HEK293 (cell line): ENCODE measurements around the gene ZMYND10.

Experiments used
- CTCF ChIA-PET: fragments of 350-600 bp; formaldehyde crosslinking; extraction: SDS; loops from one replicate; lab custom pipeline; 2021; ENCODE audit warnings: antibody characterized with exemption; lab: Yijun Ruan, JAX
- POLR2A ChIA-PET: fragments of 300-600 bp; formaldehyde crosslinking; extraction: SDS; loops from one replicate; lab custom pipeline; 2020; ENCODE audit warnings: antibody characterized with exemption, inconsistent platforms; lab: Yijun Ruan, JAX
- H3K27ac ChIP-seq: fragments of 200-500 bp; sonication (Bioruptor generic); 2 replicates; pipeline ENCODE4 v1.5.1; 2014; ENCODE audit warnings: low read depth, low read length, control low read depth, inconsistent platforms; ENCODE audit errors: extremely low read depth
- H3K36me3 ChIP-seq, 2 experiments: fragments of 200-500 bp in 1 of 2; sonication (Bioruptor generic) in 1 of 2; 1 replicate in 1 of 2; 2 replicates in 1 of 2; pipeline ENCODE4 v1.5.1; 2014 to 2017; ENCODE audit warnings: inconsistent platforms in 2 of 2, low read length in 2 of 2; ENCODE audit not compliant: control insufficient read depth in 2 of 2, insufficient read depth in 1 of 2
- H3K4me1 ChIP-seq: fragments of 200-500 bp; sonication (Bioruptor generic); 2 replicates; pipeline ENCODE4 v1.5.1; 2014; ENCODE audit warnings: mild to moderate bottlenecking, low read length, inconsistent platforms; ENCODE audit not compliant: control insufficient read depth, insufficient read depth
- H3K4me3 ChIP-seq: 2 replicates; pipeline ENCODE4 v1.5.1; 2011; ENCODE audit warnings: low read depth, mild to moderate bottlenecking, control low read depth, low read length, moderate library complexity
- H3K9me3 ChIP-seq: fragments of 200-500 bp; sonication (Bioruptor generic); 2 replicates; pipeline ENCODE4 v1.5.1; 2014; ENCODE audit warnings: low read depth, low read length, inconsistent platforms; ENCODE audit not compliant: control insufficient read depth, insufficient read depth
- EGR2 ChIP-seq: fragments of 450-650 bp; formaldehyde crosslinking; IDR thresholded peaks from 2 replicates; pipeline ENCODE4 v1.5.1; 2016; ENCODE audit warnings: low read depth, missing biosample characterization, missing genetic modification characterization
- GLIS1 ChIP-seq: fragments of 450-650 bp; formaldehyde crosslinking; IDR thresholded peaks from 2 replicates; pipeline ENCODE4 v1.5.1; 2016; ENCODE audit warnings: missing biosample characterization, missing genetic modification characterization
- HOXD13 ChIP-seq: sonication (generic); formaldehyde crosslinking; IDR thresholded peaks from 2 replicates; pipeline ENCODE4 v1.8.0; 2022; ENCODE audit warnings: missing genetic modification reagents, borderline replicate concordance
- KLF1 ChIP-seq: fragments of 450-650 bp; formaldehyde crosslinking; IDR thresholded peaks from 2 replicates; pipeline ENCODE4 v1.5.1; 2016; ENCODE audit warnings: missing biosample characterization, missing genetic modification characterization
- KLF9 ChIP-seq: fragments of 450-650 bp; formaldehyde crosslinking; IDR thresholded peaks from 2 replicates; pipeline ENCODE4 v1.5.1; 2016; ENCODE audit warnings: missing biosample characterization, missing genetic modification characterization, low read depth
- SP2 ChIP-seq: fragments of 450-650 bp; formaldehyde crosslinking; IDR thresholded peaks from 2 replicates; pipeline ENCODE4 v1.5.1; 2016; ENCODE audit warnings: missing biosample characterization, missing genetic modification characterization
- SP3 ChIP-seq: fragments of 450-650 bp; formaldehyde crosslinking; IDR thresholded peaks from 2 replicates; pipeline ENCODE4 v1.5.1; 2016; ENCODE audit warnings: missing biosample characterization, missing genetic modification characterization
- SP7 ChIP-seq: fragments of 450-650 bp; formaldehyde crosslinking; IDR thresholded peaks from 2 replicates; pipeline ENCODE4 v1.5.1; 2016; ENCODE audit warnings: missing biosample characterization, missing genetic modification characterization
- ZBTB1 ChIP-seq: fragments of 450-650 bp; formaldehyde crosslinking; IDR thresholded peaks from 2 replicates; pipeline ENCODE4 v1.5.1; 2016; ENCODE audit warnings: missing biosample characterization, missing genetic modification characterization
- ZBTB17 ChIP-seq: fragments of 450-650 bp; formaldehyde crosslinking; IDR thresholded peaks from 2 replicates; pipeline ENCODE4 v1.5.1; 2016; ENCODE audit warnings: missing biosample characterization, missing genetic modification characterization
- ZBTB20 ChIP-seq: fragments of 450-650 bp; formaldehyde crosslinking; IDR thresholded peaks from 2 replicates; pipeline ENCODE4 v1.5.1; 2016; ENCODE audit warnings: missing biosample characterization, missing genetic modification characterization
- ZFHX2 ChIP-seq: fragments of 450-650 bp; formaldehyde crosslinking; conservative IDR thresholded peaks from 2 replicates; pipeline ENCODE4 v1.5.1; 2016; ENCODE audit warnings: missing biosample characterization, missing genetic modification characterization
- ZNF10 ChIP-seq: fragments of 450-650 bp; formaldehyde crosslinking; IDR thresholded peaks from 2 replicates; pipeline ENCODE4 v1.5.1; 2017; ENCODE audit warnings: missing biosample characterization, missing genetic modification characterization
- ZNF114 ChIP-seq: fragments of 450-650 bp; formaldehyde crosslinking; IDR thresholded peaks from 2 replicates; pipeline ENCODE4 v1.5.0; 2017; ENCODE audit warnings: missing biosample characterization, missing genetic modification characterization
- ZNF341 ChIP-seq: fragments of 450-650 bp; formaldehyde crosslinking; IDR thresholded peaks from 2 replicates; pipeline ENCODE4; 2016; ENCODE audit warnings: low read depth, missing biosample characterization, missing genetic modification characterization
- ZNF391 ChIP-seq: fragments of 450-650 bp; formaldehyde crosslinking; IDR thresholded peaks from 2 replicates; pipeline ENCODE4 v1.5.1; 2016; ENCODE audit warnings: low read depth, missing biosample characterization, missing genetic modification characterization, borderline replicate concordance
- ZNF394 ChIP-seq: fragments of 450-650 bp; formaldehyde crosslinking; IDR thresholded peaks from 2 replicates; pipeline ENCODE4 v1.5.1; 2016; ENCODE audit warnings: missing biosample characterization, missing genetic modification characterization, mild to moderate bottlenecking, moderate library complexity, borderline replicate concordance
- ZNF501 ChIP-seq: fragments of 450-650 bp; formaldehyde crosslinking; IDR thresholded peaks from 2 replicates; pipeline ENCODE4 v1.5.1; 2016; ENCODE audit warnings: missing biosample characterization, missing genetic modification characterization
- ZNF600 ChIP-seq: fragments of 450-650 bp; formaldehyde crosslinking; IDR thresholded peaks from 2 replicates; pipeline ENCODE4 v1.5.1; 2016; ENCODE audit warnings: missing biosample characterization, missing genetic modification characterization
- ZNF624 ChIP-seq: fragments of 450-650 bp; formaldehyde crosslinking; IDR thresholded peaks from 2 replicates; pipeline ENCODE4 v1.5.1; 2017; ENCODE audit warnings: missing biosample characterization, missing genetic modification characterization
- TF ChIP-seq, protein P1 (sequence below): fragments of 450-650 bp; formaldehyde crosslinking; IDR thresholded peaks from 2 replicates; pipeline ENCODE4 v1.5.1; 2016; ENCODE audit warnings: missing biosample characterization, missing genetic modification characterization
- TF ChIP-seq, protein P2 (sequence below): fragments of 450-650 bp; formaldehyde crosslinking; IDR thresholded peaks from 2 replicates; pipeline ENCODE4 v1.5.1; 2017; ENCODE audit warnings: missing biosample characterization, missing genetic modification characterization
- TF ChIP-seq, protein P3 (sequence below): fragments of 450-650 bp; formaldehyde crosslinking; IDR thresholded peaks from 2 replicates; pipeline ENCODE4 v1.5.1; 2016; ENCODE audit warnings: missing biosample characterization, missing genetic modification characterization
- TF ChIP-seq, protein P4 (sequence below): fragments of 450-650 bp; formaldehyde crosslinking; IDR thresholded peaks from 2 replicates; pipeline ENCODE4 v1.5.1; 2016; ENCODE audit warnings: missing biosample characterization, missing genetic modification characterization
- TF ChIP-seq, protein P5 (sequence below): fragments of 450-650 bp; formaldehyde crosslinking; IDR thresholded peaks from 2 replicates; pipeline ENCODE4 v1.5.1; 2016; ENCODE audit warnings: missing biosample characterization, missing genetic modification characterization
- TF ChIP-seq, protein P6 (sequence below): fragments of 450-650 bp; formaldehyde crosslinking; IDR thresholded peaks from 2 replicates; pipeline ENCODE4 v1.5.1; 2016; ENCODE audit warnings: missing biosample characterization, missing genetic modification characterization

ZMYND10 gene

DNA sequence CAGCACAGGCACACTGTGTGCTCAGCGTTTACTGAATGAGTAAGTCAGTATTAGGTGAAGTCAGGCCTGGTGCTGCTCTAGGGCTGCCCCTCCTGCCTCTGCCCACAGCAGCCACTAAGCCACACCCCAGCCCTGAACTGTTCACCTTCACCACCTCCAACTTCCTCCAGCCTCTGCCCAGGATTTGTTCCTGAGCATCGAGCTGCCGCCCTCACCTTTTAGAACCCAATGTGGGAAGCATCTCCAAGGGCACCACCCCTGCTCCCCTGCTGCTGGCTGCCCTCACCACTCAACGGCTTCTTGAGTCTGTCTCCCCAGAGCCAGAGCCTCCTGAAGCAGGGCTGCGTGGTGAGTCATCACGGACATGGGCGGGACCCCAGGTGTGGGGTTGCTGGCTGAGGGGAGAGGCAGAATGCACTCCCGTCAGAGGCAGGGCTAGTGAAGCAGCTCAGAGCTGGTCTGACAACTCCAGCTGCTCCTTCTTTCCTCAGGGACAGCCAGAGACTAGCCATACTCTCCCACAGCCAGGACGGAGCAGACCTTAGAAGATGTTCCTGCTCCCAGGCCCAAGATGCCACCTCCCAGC, 28.8 kb downstream of the ZMYND10 start:
- Histone ChIP-seq H3K27ac (no peak overlapping the region), H3K36me3 (peaks cover 0 to 38% of the 10 kb centered on the region in 2 experiments; a peak in 1 of 3 replicates), H3K4me3 (no peak overlapping the region), H3K9me3 (no peaks in the 10 kb centered on the region), H3K4me1 (peaks cover 7% of the 10 kb centered on the region; the same call in 1 of the 2 replicates)
- POLR2A ChIA-PET, result interaction anchor here (0.5 to 3.6 kb wide), 6 partner anchors 11 to 52 kb away, joined by 3 to 12 read pairs (median 10); partner anchors contain the start of genes HYAL3, IFRD2, NAA80 and TUSC2
- CTCF ChIA-PET, result interaction anchor here (1.0 kb wide), 1 partner anchor 18 kb away, joined by 7 read pairs; the partner anchor contains the start of genes HYAL3 and NAA80
- peak; percentile 72 for TF ChIP-seq ZNF600 (tag by site-specific recombination)
- peak; percentile 62; the same call in 1 of the 2 replicates for TF ChIP-seq ZNF10 (tag by site-specific recombination)
- TF ChIP-seq, protein P1, sequence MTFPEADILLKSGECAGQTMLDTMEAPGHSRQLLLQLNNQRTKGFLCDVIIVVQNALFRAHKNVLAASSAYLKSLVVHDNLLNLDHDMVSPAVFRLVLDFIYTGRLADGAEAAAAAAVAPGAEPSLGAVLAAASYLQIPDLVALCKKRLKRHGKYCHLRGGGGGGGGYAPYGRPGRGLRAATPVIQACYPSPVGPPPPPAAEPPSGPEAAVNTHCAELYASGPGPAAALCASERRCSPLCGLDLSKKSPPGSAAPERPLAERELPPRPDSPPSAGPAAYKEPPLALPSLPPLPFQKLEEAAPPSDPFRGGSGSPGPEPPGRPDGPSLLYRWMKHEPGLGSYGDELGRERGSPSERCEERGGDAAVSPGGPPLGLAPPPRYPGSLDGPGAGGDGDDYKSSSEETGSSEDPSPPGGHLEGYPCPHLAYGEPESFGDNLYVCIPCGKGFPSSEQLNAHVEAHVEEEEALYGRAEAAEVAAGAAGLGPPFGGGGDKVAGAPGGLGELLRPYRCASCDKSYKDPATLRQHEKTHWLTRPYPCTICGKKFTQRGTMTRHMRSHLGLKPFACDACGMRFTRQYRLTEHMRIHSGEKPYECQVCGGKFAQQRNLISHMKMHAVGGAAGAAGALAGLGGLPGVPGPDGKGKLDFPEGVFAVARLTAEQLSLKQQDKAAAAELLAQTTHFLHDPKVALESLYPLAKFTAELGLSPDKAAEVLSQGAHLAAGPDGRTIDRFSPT (tag by site-specific recombination), result peak; percentile 54; the same call in 1 of the 2 replicates
- no peak for TF ChIP-seq ZNF501
- no peak for TF ChIP-seq ZNF624 (tag by site-specific recombination)
- TF ChIP-seq ZNF114 (tag by site-specific recombination), result no peak
- peak; percentile 94 for TF ChIP-seq EGR2
- TF ChIP-seq ZNF391 (tag by site-specific recombination), result 0 out of 2 replicates have a peak, but pooled peaks have one; percentile 18
- TF ChIP-seq SP3 (tag by site-specific recombination), result peak; percentile 79
- peak; percentile 68 for TF ChIP-seq GLIS1 (tag by site-specific recombination)
- TF ChIP-seq ZBTB1, result no peak
- peak; percentile 76 for TF ChIP-seq ZBTB17 (tag by site-specific recombination)
- TF ChIP-seq, protein P2, sequence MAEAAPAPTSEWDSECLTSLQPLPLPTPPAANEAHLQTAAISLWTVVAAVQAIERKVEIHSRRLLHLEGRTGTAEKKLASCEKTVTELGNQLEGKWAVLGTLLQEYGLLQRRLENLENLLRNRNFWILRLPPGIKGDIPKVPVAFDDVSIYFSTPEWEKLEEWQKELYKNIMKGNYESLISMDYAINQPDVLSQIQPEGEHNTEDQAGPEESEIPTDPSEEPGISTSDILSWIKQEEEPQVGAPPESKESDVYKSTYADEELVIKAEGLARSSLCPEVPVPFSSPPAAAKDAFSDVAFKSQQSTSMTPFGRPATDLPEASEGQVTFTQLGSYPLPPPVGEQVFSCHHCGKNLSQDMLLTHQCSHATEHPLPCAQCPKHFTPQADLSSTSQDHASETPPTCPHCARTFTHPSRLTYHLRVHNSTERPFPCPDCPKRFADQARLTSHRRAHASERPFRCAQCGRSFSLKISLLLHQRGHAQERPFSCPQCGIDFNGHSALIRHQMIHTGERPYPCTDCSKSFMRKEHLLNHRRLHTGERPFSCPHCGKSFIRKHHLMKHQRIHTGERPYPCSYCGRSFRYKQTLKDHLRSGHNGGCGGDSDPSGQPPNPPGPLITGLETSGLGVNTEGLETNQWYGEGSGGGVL (tag by site-specific recombination), result peak; percentile 90
- peak; percentile 92 for TF ChIP-seq ZFHX2 (tag by site-specific recombination)
- TF ChIP-seq ZNF341 (tag by site-specific recombination), result 0 out of 2 replicates have a peak, but pooled peaks have one; percentile 14
- TF ChIP-seq KLF9 (tag by site-specific recombination), result peak; percentile 70
- TF ChIP-seq, protein P3, sequence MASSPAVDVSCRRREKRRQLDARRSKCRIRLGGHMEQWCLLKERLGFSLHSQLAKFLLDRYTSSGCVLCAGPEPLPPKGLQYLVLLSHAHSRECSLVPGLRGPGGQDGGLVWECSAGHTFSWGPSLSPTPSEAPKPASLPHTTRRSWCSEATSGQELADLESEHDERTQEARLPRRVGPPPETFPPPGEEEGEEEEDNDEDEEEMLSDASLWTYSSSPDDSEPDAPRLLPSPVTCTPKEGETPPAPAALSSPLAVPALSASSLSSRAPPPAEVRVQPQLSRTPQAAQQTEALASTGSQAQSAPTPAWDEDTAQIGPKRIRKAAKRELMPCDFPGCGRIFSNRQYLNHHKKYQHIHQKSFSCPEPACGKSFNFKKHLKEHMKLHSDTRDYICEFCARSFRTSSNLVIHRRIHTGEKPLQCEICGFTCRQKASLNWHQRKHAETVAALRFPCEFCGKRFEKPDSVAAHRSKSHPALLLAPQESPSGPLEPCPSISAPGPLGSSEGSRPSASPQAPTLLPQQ (tag by site-specific recombination), result peak; percentile 27; the same call in 1 of the 2 replicates
- TF ChIP-seq HOXD13 (CRISPR knock-in tag), result no peak
- TF ChIP-seq, protein P4, sequence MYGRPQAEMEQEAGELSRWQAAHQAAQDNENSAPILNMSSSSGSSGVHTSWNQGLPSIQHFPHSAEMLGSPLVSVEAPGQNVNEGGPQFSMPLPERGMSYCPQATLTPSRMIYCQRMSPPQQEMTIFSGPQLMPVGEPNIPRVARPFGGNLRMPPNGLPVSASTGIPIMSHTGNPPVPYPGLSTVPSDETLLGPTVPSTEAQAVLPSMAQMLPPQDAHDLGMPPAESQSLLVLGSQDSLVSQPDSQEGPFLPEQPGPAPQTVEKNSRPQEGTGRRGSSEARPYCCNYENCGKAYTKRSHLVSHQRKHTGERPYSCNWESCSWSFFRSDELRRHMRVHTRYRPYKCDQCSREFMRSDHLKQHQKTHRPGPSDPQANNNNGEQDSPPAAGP (tag by site-specific recombination), result peak; percentile 87
- TF ChIP-seq, protein P5, sequence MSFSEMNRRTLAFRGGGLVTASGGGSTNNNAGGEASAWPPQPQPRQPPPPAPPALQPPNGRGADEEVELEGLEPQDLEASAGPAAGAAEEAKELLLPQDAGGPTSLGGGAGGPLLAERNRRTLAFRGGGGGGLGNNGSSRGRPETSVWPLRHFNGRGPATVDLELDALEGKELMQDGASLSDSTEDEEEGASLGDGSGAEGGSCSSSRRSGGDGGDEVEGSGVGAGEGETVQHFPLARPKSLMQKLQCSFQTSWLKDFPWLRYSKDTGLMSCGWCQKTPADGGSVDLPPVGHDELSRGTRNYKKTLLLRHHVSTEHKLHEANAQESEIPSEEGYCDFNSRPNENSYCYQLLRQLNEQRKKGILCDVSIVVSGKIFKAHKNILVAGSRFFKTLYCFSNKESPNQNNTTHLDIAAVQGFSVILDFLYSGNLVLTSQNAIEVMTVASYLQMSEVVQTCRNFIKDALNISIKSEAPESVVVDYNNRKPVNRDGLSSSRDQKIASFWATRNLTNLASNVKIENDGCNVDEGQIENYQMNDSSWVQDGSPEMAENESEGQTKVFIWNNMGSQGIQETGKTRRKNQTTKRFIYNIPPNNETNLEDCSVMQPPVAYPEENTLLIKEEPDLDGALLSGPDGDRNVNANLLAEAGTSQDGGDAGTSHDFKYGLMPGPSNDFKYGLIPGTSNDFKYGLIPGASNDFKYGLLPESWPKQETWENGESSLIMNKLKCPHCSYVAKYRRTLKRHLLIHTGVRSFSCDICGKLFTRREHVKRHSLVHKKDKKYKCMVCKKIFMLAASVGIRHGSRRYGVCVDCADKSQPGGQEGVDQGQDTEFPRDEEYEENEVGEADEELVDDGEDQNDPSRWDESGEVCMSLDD (tag by site-specific recombination), result 0 out of 2 replicates have a peak, but pooled peaks have one; percentile 27
- peak; percentile 93 for TF ChIP-seq KLF1 (tag by site-specific recombination)
- peak; percentile 75 for TF ChIP-seq SP7
- peak; percentile 53; the same call in 1 of the 2 replicates for TF ChIP-seq ZBTB20 (tag by site-specific recombination)
- peak; percentile 55 for TF ChIP-seq SP2 (tag by site-specific recombination)
- peak; percentile 93 for TF ChIP-seq ZNF394
- TF ChIP-seq, protein P6, sequence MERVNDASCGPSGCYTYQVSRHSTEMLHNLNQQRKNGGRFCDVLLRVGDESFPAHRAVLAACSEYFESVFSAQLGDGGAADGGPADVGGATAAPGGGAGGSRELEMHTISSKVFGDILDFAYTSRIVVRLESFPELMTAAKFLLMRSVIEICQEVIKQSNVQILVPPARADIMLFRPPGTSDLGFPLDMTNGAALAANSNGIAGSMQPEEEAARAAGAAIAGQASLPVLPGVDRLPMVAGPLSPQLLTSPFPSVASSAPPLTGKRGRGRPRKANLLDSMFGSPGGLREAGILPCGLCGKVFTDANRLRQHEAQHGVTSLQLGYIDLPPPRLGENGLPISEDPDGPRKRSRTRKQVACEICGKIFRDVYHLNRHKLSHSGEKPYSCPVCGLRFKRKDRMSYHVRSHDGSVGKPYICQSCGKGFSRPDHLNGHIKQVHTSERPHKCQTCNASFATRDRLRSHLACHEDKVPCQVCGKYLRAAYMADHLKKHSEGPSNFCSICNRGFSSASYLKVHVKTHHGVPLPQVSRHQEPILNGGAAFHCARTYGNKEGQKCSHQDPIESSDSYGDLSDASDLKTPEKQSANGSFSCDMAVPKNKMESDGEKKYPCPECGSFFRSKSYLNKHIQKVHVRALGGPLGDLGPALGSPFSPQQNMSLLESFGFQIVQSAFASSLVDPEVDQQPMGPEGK (tag by site-specific recombination), result peak; percentile 85
